Measurements from ENCODE around the gene NR2F2.
"Not testable (repeated sequence)": the region's sequence is repeated elsewhere in the genome, so short reads cannot be mapped to it uniquely, and the experiment has no call there.

Gene NR2F2

DNA sequence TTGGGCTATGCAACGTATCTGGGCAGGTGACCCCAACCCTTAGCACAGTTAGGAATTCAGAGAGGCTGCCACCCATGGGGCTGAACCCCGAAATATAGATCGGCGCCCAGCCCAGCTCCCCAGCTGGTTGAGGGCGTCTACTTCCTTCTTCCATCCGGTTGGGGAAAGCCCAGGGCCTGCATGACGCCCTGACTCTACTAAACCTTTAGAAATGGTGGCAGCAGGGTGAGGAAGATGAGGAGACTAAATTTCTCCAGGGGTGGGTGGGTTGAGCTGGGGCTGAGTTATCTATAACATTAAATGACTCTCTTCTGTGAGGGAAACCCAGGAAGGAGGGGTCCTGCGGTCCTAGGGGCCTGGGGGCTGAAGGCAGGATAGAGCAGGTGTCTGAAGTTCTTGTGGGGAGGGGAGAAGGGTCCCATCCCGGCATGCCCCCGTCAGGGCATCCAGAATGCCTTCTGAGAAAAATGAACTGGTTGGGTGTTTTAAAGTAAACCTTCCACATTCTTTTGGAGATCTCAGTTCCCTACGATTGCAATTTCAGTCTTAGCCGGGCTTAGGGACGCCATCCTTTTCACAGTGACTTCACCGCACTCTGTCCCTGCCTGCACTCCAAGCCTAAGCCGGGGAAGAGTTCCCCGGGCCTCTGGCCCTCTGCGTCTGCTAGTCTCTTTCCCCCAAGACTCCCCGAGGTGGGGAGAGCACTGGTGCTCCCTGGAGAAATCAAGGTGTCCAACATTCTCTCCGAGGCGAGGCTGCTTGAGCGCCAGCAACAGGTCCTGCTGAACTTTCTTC is 28.5 kb downstream of the NR2F2 start:
- intact Hi-C loops (cut with DNase I): loop anchor here (10.0 kb wide), 2 partner anchors 876 to 1396 kb away; no protein-coding TSS in a partner anchor
- DNase-seq: no peak

DNA sequence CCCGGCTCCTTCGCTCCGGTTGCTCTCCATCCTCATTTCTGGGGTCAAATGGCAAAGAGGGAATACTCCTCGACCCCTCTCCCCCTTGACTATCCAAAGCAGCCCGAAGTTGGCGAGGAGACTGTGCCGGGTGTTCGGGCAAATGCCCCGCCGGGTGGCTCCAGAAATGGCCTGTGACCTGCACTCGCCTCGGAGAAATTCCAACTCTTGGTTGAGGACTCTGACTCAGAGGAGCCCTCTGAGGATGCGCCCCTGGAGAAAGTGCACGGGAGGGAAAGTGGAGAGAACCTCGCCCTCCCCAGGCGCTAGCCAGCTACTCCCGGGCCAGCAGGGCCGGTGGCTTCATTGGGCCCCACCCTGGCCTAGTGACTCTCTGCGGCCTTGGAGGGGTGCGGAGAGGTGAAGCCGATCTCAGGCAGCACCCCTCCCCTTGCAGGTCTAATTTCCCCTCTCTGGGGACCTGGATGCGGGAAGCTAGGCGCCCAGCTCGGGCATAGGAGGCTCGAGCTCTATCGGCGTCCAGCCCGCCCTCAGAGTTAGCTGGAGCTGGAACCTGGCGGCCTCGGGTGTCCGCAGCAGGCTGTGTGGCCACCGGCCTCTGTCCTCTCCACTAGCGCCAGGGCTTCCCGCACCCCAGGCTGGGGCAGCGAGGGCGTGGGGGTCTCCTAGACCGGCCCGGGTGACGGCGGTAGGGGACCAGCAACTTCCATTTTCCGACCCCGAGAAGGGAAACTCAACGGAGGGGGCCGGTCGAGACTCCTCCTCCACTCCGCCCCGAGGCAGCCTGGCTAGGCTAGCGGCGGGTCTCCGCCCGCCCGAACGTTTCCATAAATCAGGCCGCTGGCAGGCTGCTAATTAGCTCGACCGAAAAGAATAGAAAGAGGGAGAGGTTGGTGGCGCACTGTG is 29.4 kb downstream of the NR2F2 start:
- intact Hi-C loops (cut with DNase I): loop anchor here (10.0 kb wide), 2 partner anchors 875 to 1395 kb away; no protein-coding TSS in a partner anchor
- DNase-seq: no peak

DNA sequence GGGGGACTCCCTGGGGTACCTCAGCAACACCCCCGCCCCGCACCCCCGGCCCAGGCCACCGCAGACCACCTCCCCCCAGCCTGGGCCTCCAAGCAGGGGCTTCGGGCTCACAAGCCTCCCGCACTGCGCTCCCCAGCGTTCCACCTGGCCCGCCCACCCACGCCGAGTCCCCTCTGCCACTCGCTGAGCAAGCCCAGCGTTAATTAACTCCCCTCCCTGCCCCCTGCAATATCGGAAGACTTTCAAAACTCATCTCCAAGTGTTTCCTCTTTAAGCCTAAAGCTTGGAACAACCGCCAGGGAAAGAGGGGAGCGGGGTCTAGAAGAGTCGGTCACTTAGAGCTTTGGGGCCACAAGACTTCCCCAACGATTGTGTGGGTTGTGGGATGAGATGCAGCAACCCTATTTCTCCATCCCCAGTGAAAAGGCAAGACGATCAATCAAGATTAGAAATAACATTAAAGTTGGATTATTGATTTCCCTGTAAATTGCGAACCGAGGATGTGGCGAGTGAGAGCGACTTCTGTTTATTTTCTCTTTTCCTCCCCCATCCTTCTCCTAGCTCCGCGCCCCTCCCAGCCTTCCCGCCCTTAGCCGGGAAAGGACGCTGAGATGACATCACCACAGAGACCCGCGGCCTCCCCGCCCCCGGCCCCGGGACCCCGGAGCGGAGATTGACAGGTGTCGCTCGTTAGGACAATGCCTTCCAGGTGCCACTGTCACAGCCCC is 30.2 kb downstream of the NR2F2 start:
- intact Hi-C loops (cut with DNase I): no loop called here

DNA sequence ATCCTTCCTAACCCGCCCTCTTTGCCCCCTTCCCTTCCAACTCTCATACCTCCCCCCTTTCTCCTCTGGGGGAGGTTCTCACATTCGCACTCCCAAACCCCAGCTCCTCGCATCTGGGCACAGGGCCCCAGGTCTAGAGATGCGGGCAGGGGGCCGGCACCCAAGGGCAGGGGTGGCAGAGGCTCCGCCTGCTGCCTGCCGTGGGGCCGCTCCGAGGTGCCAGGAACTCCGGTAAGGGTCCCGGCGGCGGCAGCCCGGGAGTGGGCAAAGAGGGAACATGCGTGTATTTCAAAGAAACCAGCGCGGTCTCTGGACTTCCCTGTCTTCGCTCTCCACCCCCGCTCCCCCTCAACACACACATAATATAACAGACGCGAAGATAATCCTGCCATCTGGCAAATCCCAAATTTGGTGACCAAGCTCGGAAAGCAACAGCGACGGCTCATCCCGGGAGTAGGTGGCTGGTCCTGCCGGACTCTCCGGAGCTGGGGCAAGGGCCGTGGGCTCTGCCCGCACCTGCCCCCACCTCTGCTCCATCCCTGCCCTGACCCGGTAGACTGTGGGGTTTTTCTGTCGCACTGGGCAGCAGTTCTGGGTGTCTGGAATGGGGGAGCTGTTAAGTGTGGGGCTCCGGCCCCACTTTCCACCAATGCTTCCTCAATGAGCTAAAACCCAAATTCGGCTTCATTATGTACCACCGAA is 31.0 kb downstream of the NR2F2 start:
- intact Hi-C loops (cut with DNase I): no loop called here
- DNase-seq: no peak

More for the DNA sequence above, 30.2 kb downstream of the NR2F2 start:
- DNase-seq: no peak

DNA sequence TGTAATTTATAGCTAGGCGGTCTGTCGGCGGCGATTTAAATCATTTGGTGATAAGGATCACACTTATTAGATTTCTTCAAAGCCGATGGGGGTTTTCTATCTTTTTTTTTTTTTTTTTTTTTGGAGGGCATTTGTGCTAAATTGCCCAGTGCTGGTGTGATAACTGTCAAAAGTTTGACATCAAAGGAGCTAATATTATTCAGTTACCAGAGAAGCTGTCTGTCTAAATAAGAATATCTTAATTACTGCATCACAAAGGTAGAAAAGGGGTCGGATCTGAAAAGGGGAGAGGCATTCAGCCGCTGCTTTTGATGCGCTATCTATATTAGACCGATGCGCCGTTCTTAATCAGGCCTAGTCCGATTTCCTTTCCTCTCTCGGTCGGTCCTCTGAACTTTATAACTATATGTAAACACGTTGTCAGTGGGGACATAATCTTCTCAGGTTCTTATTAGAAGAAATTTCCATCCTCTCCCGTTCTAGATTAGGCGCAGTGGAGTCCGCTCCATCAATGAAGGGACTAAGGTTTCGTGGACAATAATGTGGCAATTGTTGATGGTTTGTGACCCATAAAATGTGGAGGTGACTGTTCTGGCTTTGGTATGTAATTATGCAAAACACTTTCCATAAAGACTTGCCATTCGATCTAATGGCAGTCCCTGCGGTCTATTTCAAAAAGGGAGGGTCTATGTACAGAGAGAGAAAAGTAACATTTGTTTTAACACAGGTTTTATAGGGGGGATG is 31.7 kb downstream of the NR2F2 start:
- intact Hi-C loops (cut with DNase I): no loop called here
- no peak for DNase-seq

- intact Hi-C loops (cut with DNase I): no loop called here
- no peak for DNase-seq
These were observed 32.5 kb downstream of the NR2F2 start for GRCh38 chr15:96362755-96363651.

DNA sequence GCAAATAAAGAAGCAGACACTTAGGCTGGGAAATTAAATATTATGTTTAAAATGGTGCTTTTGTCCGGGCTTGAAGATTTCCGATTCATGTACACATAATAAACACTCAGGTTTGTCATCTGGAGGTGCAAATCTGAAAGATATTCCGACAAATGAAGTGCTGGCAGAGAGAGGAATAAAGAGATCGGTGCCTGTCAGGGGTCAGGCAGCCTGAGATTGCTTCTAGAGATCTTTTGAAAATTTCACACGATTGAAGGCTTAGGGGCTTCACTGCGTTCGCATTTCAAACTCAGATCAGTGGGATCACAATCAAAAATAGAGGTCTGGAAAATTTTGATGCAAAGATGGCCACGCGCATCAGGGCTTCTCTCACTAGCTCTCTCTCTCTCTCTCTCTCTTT is 33.2 kb downstream of the NR2F2 start:
- intact Hi-C loops (cut with DNase I): no loop called here
- DNase-seq: no peak

GRCh38 chr15:96365781-96366525 is 35.5 kb downstream of the NR2F2 start:
- DNase-seq: no peak
- intact Hi-C loops (cut with DNase I): no loop called here

DNA sequence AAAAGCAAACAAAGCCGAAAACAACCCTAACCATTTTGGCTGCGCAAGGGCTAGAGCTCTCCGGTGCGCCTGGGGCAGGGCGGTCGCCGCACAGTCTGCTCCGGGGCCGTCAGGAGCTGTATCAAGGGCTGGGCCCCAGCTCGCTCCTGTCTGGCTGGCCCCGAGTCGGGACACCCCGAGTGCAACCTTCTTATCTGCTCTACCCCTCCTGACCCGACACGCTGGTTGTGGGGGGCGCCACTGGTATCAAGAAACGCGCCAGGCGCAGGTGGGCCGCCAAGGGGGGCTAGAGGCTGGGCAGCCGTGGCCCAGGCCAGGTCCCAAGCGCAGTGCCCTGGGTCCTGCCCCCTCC is 36.0 kb downstream of the NR2F2 start:
- intact Hi-C loops (cut with DNase I): no loop called here
- DNase-seq: no peak

- DNase-seq: no peak
- intact Hi-C loops (cut with DNase I): no loop called here
These were observed 37.1 kb downstream of the NR2F2 start for GRCh38 chr15:96367311-96368200.

GRCh38 chr15:96369351-96369750 is 38.9 kb downstream of the NR2F2 start:
- DNase-seq: no peak
- intact Hi-C loops (cut with DNase I): no loop called here

DNA sequence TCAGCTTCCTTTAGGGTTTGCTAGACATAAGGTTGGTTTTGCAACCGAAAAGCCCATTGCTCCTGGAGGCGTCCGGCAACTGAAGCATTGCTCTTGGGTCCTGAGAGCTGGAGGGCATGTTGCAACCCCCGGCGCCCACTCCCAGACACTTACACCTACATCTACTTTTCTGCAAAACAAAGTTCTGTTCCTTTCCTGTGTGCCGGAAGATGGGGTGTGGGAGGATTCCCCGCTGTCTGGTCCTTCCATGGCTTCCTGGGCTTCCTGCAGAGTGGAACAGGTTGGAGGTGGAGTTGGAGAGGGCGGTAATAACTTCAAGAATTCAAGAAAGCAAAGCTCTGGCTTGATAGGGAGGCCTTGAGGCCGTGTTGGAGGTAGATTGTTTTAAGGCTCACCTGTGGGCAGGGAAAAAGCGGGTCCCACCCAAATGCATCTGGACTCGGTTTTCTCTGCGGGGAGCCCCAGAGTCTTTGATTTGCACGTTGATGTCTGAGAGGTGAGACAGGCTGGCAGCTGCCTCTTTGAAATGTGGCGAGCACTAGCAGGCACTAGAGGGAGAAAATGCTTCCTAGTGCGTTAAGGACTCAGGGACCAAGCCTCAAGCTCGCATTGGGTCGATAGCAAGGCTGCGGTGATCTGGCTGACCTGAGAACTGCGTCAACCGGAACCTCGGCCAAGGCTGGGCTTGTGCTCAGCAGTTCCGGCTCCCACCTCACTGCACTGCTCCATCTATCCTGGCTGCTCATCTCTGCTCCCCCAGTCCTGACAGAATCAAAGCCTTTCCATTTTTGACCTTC is 39.5 kb downstream of the NR2F2 start:
- no peak for DNase-seq
- intact Hi-C loops (cut with DNase I): no loop called here

- intact Hi-C loops (cut with DNase I): no loop called here
- no peak for DNase-seq
These were observed 42.1 kb downstream of the NR2F2 start for GRCh38 chr15:96372554-96372953.

DNA sequence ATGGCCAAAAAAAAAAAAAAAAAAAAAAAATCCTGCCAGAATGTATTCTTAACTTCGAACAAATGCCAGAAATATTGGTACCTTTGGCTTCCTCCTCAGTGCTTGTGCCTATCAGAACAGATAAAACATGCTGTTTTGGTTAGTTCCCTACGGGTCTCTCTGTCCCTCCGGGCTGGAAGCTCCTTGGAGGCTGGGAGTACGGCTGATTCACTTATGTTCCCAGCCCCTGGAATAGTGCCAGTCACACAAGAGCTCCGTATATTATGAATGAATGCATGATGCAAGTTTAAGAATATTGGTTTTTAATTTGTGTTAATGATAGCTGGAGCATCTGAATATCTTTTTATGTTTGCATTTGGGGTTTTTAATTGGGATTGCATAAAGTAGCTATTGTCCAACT is 44.0 kb downstream of the NR2F2 start:
- intact Hi-C loops (cut with DNase I): no loop called here
- DNase-seq: no peak

- DNase-seq; intact Hi-C loops (cut with DNase I): not testable (repeated sequence)
These were observed 49.1 kb downstream of the NR2F2 start for GRCh38 chr15:96379592-96379991.

All from head of caudate nucleus (tissue), 42 donors.